Smooth muscle cell (in vitro differentiated cells): ENCODE measurements around the gene LANCL2. TPM values are rescaled to one million over a fixed set of nuclear protein-coding genes. Genes with fewer than 3 reads are reported as not detected.

ENCODE experiments used
- DNase-seq: peaks from one replicate; lab custom pipeline; 2025; ENCODE audit not compliant: unreplicated experiment; lab: John Stamatoyannopoulos, UW
- H2AFZ ChIP-seq: fragments of 200-600 bp; sonication (generic); 2 replicates; pipeline ENCODE4 v1.6.0; 2016; ENCODE audit warnings: antibody characterized with exemption, low read depth, mild to moderate bottlenecking
- H3F3A ChIP-seq: fragments of 200-600 bp; sonication (generic); 2 replicates; pipeline ENCODE4 v1.6.0; 2017; ENCODE audit warnings: antibody characterized with exemption, low read depth
- H3K27ac ChIP-seq: fragments of 200-600 bp; sonication (generic); 2 replicates; pipeline ENCODE4 v1.5.1; 2016; ENCODE audit warnings: low read depth, mild to moderate bottlenecking
- H3K27me3 ChIP-seq: fragments of 200-600 bp; sonication (generic); 2 replicates; pipeline ENCODE4 v1.6.1; 2016; ENCODE audit warnings: low read depth, mild to moderate bottlenecking
- H3K36me3 ChIP-seq: fragments of 200-600 bp; sonication (generic); 2 replicates; pipeline ENCODE4 v1.5.1; 2016; ENCODE audit warnings: low read depth
- H3K4me1 ChIP-seq: fragments of 200-600 bp; sonication (generic); 2 replicates; pipeline ENCODE4 v1.5.1; 2016; ENCODE audit warnings: low read depth
- H3K4me2 ChIP-seq: fragments of 200-600 bp; sonication (generic); 2 replicates; pipeline ENCODE4 v1.6.0; 2016; ENCODE audit warnings: mild to moderate bottlenecking
- H3K4me3 ChIP-seq: fragments of 200-600 bp; sonication (generic); 2 replicates; pipeline ENCODE4 v1.5.1; 2016; ENCODE audit warnings: mild to moderate bottlenecking
- H3K79me2 ChIP-seq: fragments of 200-600 bp; sonication (generic); 2 replicates; pipeline ENCODE4 v1.6.0; 2016; ENCODE audit warnings: low read depth, mild to moderate bottlenecking
- H3K9ac ChIP-seq: fragments of 200-600 bp; sonication (generic); 2 replicates; pipeline ENCODE4 v1.6.0; 2016; ENCODE audit warnings: low read depth
- H3K9me3 ChIP-seq: fragments of 200-600 bp; sonication (generic); replicated peaks from 2 replicates; pipeline ENCODE4 v1.5.1; 2016; ENCODE audit warnings: low read depth
- H4K20me1 ChIP-seq: fragments of 200-600 bp; sonication (generic); 2 replicates; pipeline ENCODE4 v1.6.0; 2016; ENCODE audit warnings: low read depth
- WGBS: methylation state at CpG from one replicate; pipeline ENCODE4 v1.1.7; 2016; ENCODE audit warnings: low lambda C conversion rate; 5-methylcytosine and 5-hydroxymethylcytosine counted together
- polyA plus RNA-seq: library from polyadenylated mRNA; unstranded; fragments of >200 nt; fragmentation: Nextera tagmentation; extraction: Ambion mirVana; gene quantifications from 2 replicates; pipeline ENCODE4 v1.2.1, GENCODE V29; 2016
- total RNA-seq: library from RNA; depleted of rRNA; stranded (reverse); fragments of >200 nt; gene quantifications from 2 replicates; pipeline ENCODE4 v1.2.3, GENCODE V29; 2014
- TF ChIP-seq, protein P1 (sequence below): fragments of 200-600 bp; sonication (generic); IDR thresholded peaks from 2 replicates; pipeline ENCODE4 v1.5.1; 2017; ENCODE audit warnings: borderline replicate concordance, mild to moderate bottlenecking, antibody characterized with exemption; ENCODE audit not compliant: insufficient read depth, poor library complexity, severe bottlenecking

The LANCL2 gene
- total and polyA plus RNA-seq, 2 experiments from 2014 or later, result 9.4 to 15.6 TPM

DNA sequence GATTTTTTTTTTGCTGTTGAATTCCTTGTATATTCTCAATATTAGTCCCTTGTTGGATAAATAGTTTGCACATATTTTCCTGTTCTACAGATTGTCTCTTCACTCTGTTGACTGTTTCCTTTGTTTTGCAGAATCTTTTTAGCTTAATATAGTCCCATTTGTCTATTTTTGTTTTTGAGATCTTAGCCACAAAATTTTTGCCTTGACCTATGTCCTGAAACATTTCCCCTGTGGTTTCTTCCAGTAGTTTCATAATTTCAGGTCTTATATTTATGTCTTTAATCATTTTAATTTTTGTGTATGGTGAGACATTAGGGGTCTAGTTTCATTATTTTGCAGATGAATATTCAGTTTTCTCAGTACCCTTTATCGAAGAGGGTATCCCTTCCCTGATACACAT lies 92.7 kb downstream of the LANCL2 start:
- Histone ChIP-seq H2AFZ (no peak overlapping the region), H3K36me3 (no peaks in the 10 kb centered on the region), H3F3A (no peaks in the 10 kb centered on the region), H3K9ac (no peak overlapping the region), H3K4me2 (no peak overlapping the region), H3K4me1 (no peaks in the 10 kb centered on the region), H3K27ac (no peak overlapping the region), H4K20me1 (no peaks in the 10 kb centered on the region), H3K9me3 (peaks cover 6% of the 10 kb centered on the region), H3K4me3 (no peak overlapping the region), H3K27me3 (no peaks in the 10 kb centered on the region), H3K79me2 (no peaks in the 10 kb centered on the region)
- 100% methylated on average over 1 of the region's 1 CpG for WGBS
- TF ChIP-seq, protein P1, sequence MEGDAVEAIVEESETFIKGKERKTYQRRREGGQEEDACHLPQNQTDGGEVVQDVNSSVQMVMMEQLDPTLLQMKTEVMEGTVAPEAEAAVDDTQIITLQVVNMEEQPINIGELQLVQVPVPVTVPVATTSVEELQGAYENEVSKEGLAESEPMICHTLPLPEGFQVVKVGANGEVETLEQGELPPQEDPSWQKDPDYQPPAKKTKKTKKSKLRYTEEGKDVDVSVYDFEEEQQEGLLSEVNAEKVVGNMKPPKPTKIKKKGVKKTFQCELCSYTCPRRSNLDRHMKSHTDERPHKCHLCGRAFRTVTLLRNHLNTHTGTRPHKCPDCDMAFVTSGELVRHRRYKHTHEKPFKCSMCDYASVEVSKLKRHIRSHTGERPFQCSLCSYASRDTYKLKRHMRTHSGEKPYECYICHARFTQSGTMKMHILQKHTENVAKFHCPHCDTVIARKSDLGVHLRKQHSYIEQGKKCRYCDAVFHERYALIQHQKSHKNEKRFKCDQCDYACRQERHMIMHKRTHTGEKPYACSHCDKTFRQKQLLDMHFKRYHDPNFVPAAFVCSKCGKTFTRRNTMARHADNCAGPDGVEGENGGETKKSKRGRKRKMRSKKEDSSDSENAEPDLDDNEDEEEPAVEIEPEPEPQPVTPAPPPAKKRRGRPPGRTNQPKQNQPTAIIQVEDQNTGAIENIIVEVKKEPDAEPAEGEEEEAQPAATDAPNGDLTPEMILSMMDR, result no peak
- DNase-seq, result no peak

GRCh38 chr7:55458351-55458750 lies 93.2 kb downstream of the LANCL2 start:
- Histone ChIP-seq H3F3A (no peaks in the 10 kb centered on the region), H2AFZ (no peak overlapping the region), H3K36me3 (no peaks in the 10 kb centered on the region), H3K4me3 (no peak overlapping the region), H3K9me3 (peaks cover 6% of the 10 kb centered on the region), H3K79me2 (no peaks in the 10 kb centered on the region), H3K27me3 (no peaks in the 10 kb centered on the region), H4K20me1 (no peaks in the 10 kb centered on the region), H3K4me2 (no peak overlapping the region), H3K4me1 (no peaks in the 10 kb centered on the region), H3K27ac (no peak overlapping the region), H3K9ac (no peak overlapping the region)
- 97% methylated on average over 1 of the region's 1 CpG for WGBS
- DNase-seq, result no peak
- TF ChIP-seq, protein P1, result no peak

DNA sequence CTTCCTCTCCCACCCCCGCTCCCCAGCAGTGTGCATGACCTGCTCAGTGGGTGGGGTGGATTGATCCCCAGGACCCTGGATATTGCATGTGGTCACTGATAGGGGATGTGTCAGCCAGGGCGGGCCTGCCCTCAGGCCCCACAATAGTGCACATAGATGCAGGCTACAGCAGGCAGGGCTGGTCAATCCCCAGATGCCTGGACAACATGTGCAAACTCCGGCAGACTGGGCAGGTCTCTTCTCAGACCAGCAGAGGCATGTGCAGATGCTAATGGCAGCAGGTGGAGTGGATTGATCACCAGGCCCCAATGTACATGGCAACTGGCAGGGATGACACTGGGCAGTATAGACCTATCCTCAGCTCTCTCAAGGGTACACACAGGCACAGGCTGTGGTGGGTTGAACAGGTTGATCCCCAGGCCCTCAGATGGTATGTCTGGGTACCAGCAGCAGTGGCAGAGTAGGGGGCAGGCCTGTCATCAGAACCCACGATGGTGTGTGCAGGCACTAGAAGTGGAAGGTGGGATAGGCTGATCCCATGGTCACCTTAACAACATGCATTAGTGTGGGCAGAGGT lies 98.6 kb downstream of the LANCL2 start:
- H2AFZ ChIP-seq, result no peak overlapping the region
- TF ChIP-seq, protein P1, result no peak
- no peak overlapping the region for H3K9ac ChIP-seq
- no peaks in the 10 kb centered on the region for H3F3A ChIP-seq
- 99% methylated on average over 4 of the region's 4 CpGs for WGBS
- H3K4me1 ChIP-seq, result no peaks in the 10 kb centered on the region
- peaks cover 6% of the 10 kb centered on the region for H3K9me3 ChIP-seq
- H3K79me2 ChIP-seq, result no peaks in the 10 kb centered on the region
- no peaks in the 10 kb centered on the region for H4K20me1 ChIP-seq
- no peaks in the 10 kb centered on the region for H3K36me3 ChIP-seq
- H3K4me3 ChIP-seq, result no peak overlapping the region
- no peak for DNase-seq
- no peak overlapping the region for H3K4me2 ChIP-seq
- no peaks in the 10 kb centered on the region for H3K27me3 ChIP-seq
- no peak overlapping the region for H3K27ac ChIP-seq

GRCh38 chr7:55464422-55464821 lies 99.3 kb downstream of the LANCL2 start:
- H3K9ac ChIP-seq, result no peak overlapping the region
- H3K4me1 ChIP-seq, result no peaks in the 10 kb centered on the region
- H2AFZ ChIP-seq, result no peak overlapping the region
- H3K9me3 ChIP-seq, result peaks cover 6% of the 10 kb centered on the region
- TF ChIP-seq, protein P1, result no peak
- 87% methylated on average over 2 of the region's 2 CpGs for WGBS
- H3K4me2 ChIP-seq, result no peak overlapping the region
- no peak for DNase-seq
- no peaks in the 10 kb centered on the region for H3F3A ChIP-seq
- no peak overlapping the region for H3K27ac ChIP-seq
- no peak overlapping the region for H3K4me3 ChIP-seq
- H3K36me3 ChIP-seq, result no peaks in the 10 kb centered on the region
- no peaks in the 10 kb centered on the region for H3K79me2 ChIP-seq
- no peaks in the 10 kb centered on the region for H3K27me3 ChIP-seq
- peaks cover 1% of the 10 kb centered on the region for H4K20me1 ChIP-seq
